Midbrain (tissue), 1 donor: ENCODE measurements around the gene CNTNAP4.

Source experiments
- DNase-seq: peaks from one replicate; lab custom pipeline; 2025; lab: John Stamatoyannopoulos, UW

CNTNAP4 gene

GRCh38 chr16:76598498-76598897 is 321.3 kb downstream of the CNTNAP4 start:
- no peak for DNase-seq

- DNase-seq = no peak
Measured at GRCh38 chr16:76607317-76607716, 330.1 kb downstream of the CNTNAP4 start.
